IPS-20b (cell line): ENCODE data around the gene KRTAP5-10.

ENCODE experiments used
- H3K27ac ChIP-seq: one replicate; pipeline ENCODE4 v1.5.1; 2013; ENCODE audit warnings: low read length
- H3K27me3 ChIP-seq: 2 replicates; pipeline ENCODE4 v1.6.1; 2013; ENCODE audit warnings: mild to moderate bottlenecking, low read length, inconsistent platforms; ENCODE audit not compliant: insufficient read depth
- H3K36me3 ChIP-seq: 2 replicates; pipeline ENCODE4 v1.6.1; 2013; ENCODE audit warnings: low read depth, mild to moderate bottlenecking, inconsistent platforms, low read length, moderate library complexity; ENCODE audit not compliant: insufficient read depth
- H3K4me1 ChIP-seq: 2 replicates; pipeline ENCODE4 v1.6.1; 2013; ENCODE audit warnings: mild to moderate bottlenecking, control low read depth, inconsistent platforms, low read length, moderate library complexity; ENCODE audit not compliant: insufficient read depth
- H3K4me3 ChIP-seq: 2 replicates; pipeline ENCODE4 v1.5.1; 2013; ENCODE audit warnings: mild to moderate bottlenecking, low read length, inconsistent platforms
- H3K9ac ChIP-seq: 2 replicates; pipeline ENCODE4 v1.6.1; 2013; ENCODE audit warnings: low read depth, mild to moderate bottlenecking, inconsistent platforms, low read length, moderate library complexity
- H3K9me3 ChIP-seq: 2 replicates; pipeline ENCODE4 v1.6.1; 2013; ENCODE audit warnings: mild to moderate bottlenecking, low read depth, low read length, inconsistent platforms; ENCODE audit not compliant: insufficient read depth

The KRTAP5-10 gene

GRCh38 chr11:71545405-71545966, 19.9 kb upstream of the KRTAP5-10 start:
- no peak overlapping the region for H3K9ac ChIP-seq
- no peak overlapping the region for H3K4me3 ChIP-seq
- no peaks in the 10 kb centered on the region for H3K36me3 ChIP-seq
- peaks cover 7% of the 10 kb centered on the region; the same call in 1 of the 2 replicates for H3K4me1 ChIP-seq
- peaks cover 9% of the 10 kb centered on the region for H3K9me3 ChIP-seq
- H3K27me3 ChIP-seq, result no peaks in the 10 kb centered on the region; the same call in 1 of the 2 replicates
- H3K27ac ChIP-seq, result no peak overlapping the region

GRCh38 chr11:71548120-71548519, 17.2 kb upstream of the KRTAP5-10 start, which contains the start of gene KRTAP5-9:
TSS of gene KRTAP5-9 (plus strand) at chr11:71548420. CDS start at chr11:71548658, 238 bp downstream.
- Histone ChIP-seq H3K27ac (no peak within 1 kb of the TSS), H3K9ac (no peak within 1 kb of the TSS), H3K36me3 (no peaks in the 10 kb centered on the region), H3K9me3 (no peaks in the 10 kb centered on the region), H3K27me3 (no peaks in the 10 kb centered on the region; the same call in 1 of the 2 replicates), H3K4me3 (no peak within 1 kb of the TSS), H3K4me1 (peaks cover 7% of the 10 kb centered on the region; the same call in 1 of the 2 replicates)

- Histone ChIP-seq H3K4me3 (no peak overlapping the region), H3K27me3 (no peaks in the 10 kb centered on the region), H3K4me1 (peaks cover 7% of the 10 kb centered on the region; the same call in 1 of the 2 replicates)
These were observed 16.6 kb upstream of the KRTAP5-10 start for GRCh38 chr11:71548716-71549151.

GRCh38 chr11:71551711-71552110, 13.7 kb upstream of the KRTAP5-10 start:
- Histone ChIP-seq H3K9ac (no peak overlapping the region), H3K27ac (no peak overlapping the region), H3K36me3 (no peaks in the 10 kb centered on the region), H3K4me3 (no peak overlapping the region), H3K9me3 (no peaks in the 10 kb centered on the region), H3K27me3 (no peaks in the 10 kb centered on the region), H3K4me1 (no peaks in the 10 kb centered on the region; the same call in 1 of the 2 replicates)

More at GRCh38 chr11:71548716-71549151, 16.6 kb upstream of the KRTAP5-10 start:
- Histone ChIP-seq H3K27ac (no peak overlapping the region), H3K9ac (no peak overlapping the region), H3K9me3 (no peaks in the 10 kb centered on the region), H3K36me3 (no peaks in the 10 kb centered on the region)

GRCh38 chr11:71554996-71555395, 10.4 kb upstream of the KRTAP5-10 start:
- Histone ChIP-seq H3K9ac (no peak overlapping the region), H3K27ac (no peak overlapping the region), H3K27me3 (no peaks in the 10 kb centered on the region), H3K9me3 (no peaks in the 10 kb centered on the region), H3K4me3 (no peak overlapping the region), H3K36me3 (no peaks in the 10 kb centered on the region), H3K4me1 (no peaks in the 10 kb centered on the region; the same call in 1 of the 2 replicates)

- Histone ChIP-seq H3K4me3 (no peak overlapping the region), H3K9me3 (no peaks in the 10 kb centered on the region), H3K36me3 (no peaks in the 10 kb centered on the region), H3K27ac (no peak overlapping the region), H3K27me3 (no peaks in the 10 kb centered on the region), H3K9ac (no peak overlapping the region), H3K4me1 (no peaks in the 10 kb centered on the region; the same call in 1 of the 2 replicates)
These were observed 9.9 kb upstream of the KRTAP5-10 start for GRCh38 chr11:71555508-71555907.

GRCh38 chr11:71556018-71556417, 9.3 kb upstream of the KRTAP5-10 start:
- Histone ChIP-seq H3K27ac (no peak overlapping the region), H3K9ac (no peak overlapping the region), H3K4me1 (no peaks in the 10 kb centered on the region), H3K27me3 (no peaks in the 10 kb centered on the region), H3K36me3 (no peaks in the 10 kb centered on the region), H3K9me3 (no peaks in the 10 kb centered on the region), H3K4me3 (no peak overlapping the region)

- Histone ChIP-seq H3K9ac (no peak overlapping the region), H3K9me3 (no peaks in the 10 kb centered on the region), H3K4me1 (no peaks in the 10 kb centered on the region), H3K36me3 (no peaks in the 10 kb centered on the region), H3K4me3 (no peak overlapping the region), H3K27ac (no peak overlapping the region), H3K27me3 (no peaks in the 10 kb centered on the region)
These were observed 8.1 kb upstream of the KRTAP5-10 start for GRCh38 chr11:71557257-71557656.

- Histone ChIP-seq H3K9ac (no peak overlapping the region), H3K9me3 (no peaks in the 10 kb centered on the region), H3K36me3 (no peaks in the 10 kb centered on the region), H3K27me3 (no peaks in the 10 kb centered on the region), H3K4me3 (no peak overlapping the region), H3K27ac (no peak overlapping the region), H3K4me1 (peaks cover 2% of the 10 kb centered on the region; the same call in 1 of the 2 replicates)
These were observed 6.4 kb upstream of the KRTAP5-10 start for GRCh38 chr11:71558996-71559395.

GRCh38 chr11:71562120-71562519, 3.2 kb upstream of the KRTAP5-10 start:
- Histone ChIP-seq H3K4me1 (peaks cover 3% of the 10 kb centered on the region; the same call in 1 of the 2 replicates), H3K27ac (no peak overlapping the region), H3K27me3 (no peaks in the 10 kb centered on the region), H3K36me3 (no peaks in the 10 kb centered on the region), H3K9ac (no peak overlapping the region), H3K4me3 (no peak overlapping the region), H3K9me3 (no peaks in the 10 kb centered on the region)

GRCh38 chr11:71563406-71563805, 2.0 kb upstream of the KRTAP5-10 start:
- no peak overlapping the region for H3K27ac ChIP-seq

GRCh38 chr11:71564430-71564829, 933 bp upstream of the KRTAP5-10 start:
- Histone ChIP-seq H3K4me1 (peaks cover 3% of the 10 kb centered on the region; the same call in 1 of the 2 replicates), H3K4me3 (no peak overlapping the region), H3K9ac (no peak overlapping the region), H3K27ac (no peak overlapping the region), H3K9me3 (no peaks in the 10 kb centered on the region), H3K36me3 (no peaks in the 10 kb centered on the region), H3K27me3 (peaks cover 6% of the 10 kb centered on the region; the same call in 1 of the 2 replicates)

More at GRCh38 chr11:71563406-71563805, 2.0 kb upstream of the KRTAP5-10 start:
- peaks cover 3% of the 10 kb centered on the region; the same call in 1 of the 2 replicates for H3K4me1 ChIP-seq
- no peak overlapping the region for H3K4me3 ChIP-seq
- no peaks in the 10 kb centered on the region for H3K36me3 ChIP-seq
- H3K9ac ChIP-seq, result no peak overlapping the region
- H3K27me3 ChIP-seq, result peaks cover 4% of the 10 kb centered on the region; the same call in 1 of the 2 replicates
- no peaks in the 10 kb centered on the region for H3K9me3 ChIP-seq
